Measurements from ENCODE around the gene NPHP4.

GRCh38 chr1:5981009-5981380 is 11.2 kb downstream of the NPHP4 start:
- TF ChIP-seq CTCF (IDR thresholded peaks at IDR 0.05; ENCODE audit: low read length) (no peak), EZH2 (IDR thresholded peaks at IDR 0.05; ENCODE audit: borderline replicate concordance, low read length) (no peak)

All from OCI-LY1 (cell line).